DMS 273 treated with DMSO at 0.1 percent for 48 hours (cell line): ENCODE results near the gene MYOZ1.
A peak's percentile ranks its signal among the peaks of the same experiment; 100 is the strongest.

Experiments used
- DNase-seq: peaks from one replicate; lab custom pipeline; 2025; lab: John Stamatoyannopoulos, UW

The MYOZ1 gene

DNA sequence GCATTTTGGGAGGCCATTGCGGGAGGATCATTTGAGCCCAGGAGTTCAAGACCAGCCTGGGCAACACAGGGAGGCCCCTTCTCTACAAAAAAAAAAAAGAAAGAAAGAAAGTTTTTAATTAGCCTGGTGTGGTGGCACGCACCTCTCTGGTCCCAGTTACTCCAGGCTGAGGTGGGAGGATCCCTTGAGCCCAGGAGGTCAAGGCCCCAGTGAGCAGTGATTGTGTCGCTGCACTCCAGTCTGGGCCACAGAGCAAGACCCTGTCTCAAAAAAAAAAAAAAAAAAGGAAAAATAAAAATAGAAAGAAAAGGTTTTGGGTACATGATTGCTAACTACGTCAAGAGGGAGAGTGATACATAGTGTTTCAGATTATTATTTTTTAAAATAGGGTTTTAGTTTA lies 48.2 kb downstream of the MYOZ1 start:
- no peak for DNase-seq

DNA sequence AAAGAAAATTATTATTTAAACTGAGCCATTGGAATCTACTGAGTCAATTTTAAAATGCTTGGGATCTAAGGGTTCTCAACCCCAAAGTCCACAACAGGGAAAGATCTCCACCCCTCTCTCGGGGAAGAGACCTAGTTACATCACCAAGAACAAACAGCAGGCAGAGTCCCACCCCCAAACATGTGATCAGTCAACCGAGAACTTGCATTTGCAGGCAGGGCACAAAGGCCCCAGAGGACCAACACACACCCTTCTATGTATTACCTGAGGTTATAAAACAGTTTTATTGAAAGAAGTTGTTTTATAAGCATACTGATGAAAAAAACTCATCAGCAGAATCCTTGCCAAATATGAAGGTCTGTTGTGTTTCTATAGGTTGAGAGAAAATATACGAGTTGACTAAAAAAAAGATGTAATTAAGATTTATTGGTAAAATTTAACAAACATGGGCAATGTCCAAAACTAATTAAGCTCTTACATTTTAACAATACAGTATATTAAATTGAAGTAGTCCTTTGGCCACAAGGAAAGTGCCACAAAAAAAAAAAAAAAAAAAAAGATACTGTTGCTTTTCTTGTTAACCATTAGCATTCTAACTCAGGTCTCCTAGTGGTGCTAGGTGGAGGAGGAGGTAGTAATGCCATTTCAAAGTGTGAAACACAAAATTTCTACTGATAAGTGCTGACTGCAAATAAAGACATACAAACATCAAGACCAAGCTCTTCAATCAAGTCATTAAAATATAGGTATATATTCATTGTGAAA lies 49.2 kb downstream of the MYOZ1 start:
- peak; percentile 2 for DNase-seq

DNA sequence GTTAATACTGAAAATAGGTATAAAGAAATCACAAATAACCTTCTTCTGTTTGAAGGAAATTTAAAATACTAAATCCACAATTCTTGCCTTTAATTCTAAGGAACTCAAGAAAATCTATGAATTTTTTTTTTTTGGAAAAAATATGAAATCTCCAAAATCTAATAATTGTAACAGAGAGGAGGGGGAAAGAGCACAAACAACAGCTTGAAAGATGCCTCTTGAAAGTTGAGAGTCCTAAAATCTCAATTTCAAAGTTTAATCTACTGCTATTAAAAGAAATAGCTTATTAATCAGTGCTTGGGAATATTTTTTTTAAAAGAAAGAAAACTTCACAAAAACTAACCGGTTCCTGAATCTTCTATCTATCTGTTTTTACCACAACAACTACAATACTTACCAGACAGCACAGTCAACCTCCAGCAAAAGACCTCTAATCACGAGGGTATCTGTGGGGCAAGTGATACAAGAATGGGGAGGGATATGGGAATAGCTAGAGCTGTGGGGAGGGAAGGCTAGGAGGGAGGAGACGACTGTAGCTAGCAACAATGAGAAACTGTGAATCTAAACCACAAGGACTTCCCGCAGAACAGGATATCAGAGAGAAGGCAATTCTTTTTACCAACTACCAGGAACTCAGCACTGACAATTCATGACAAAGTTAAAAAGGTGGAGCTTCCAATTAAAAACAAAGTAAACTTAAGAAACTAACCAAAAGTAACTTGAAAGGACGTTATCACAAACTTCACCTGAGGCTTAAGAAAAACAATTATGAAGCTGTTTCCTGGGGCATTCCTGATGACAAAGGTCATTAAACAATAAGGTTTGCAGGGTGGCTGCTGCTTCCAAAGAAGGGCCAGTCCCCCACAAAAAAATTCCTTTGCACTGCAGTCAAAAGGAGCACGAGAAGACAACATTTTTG lies 50.1 kb downstream of the MYOZ1 start, which contains the start of gene USP54:
Gene USP54, minus strand, starts transcription at position 462 of the 919 bp plus-strand sequence. CDS start 15,684 bp downstream, outside the sequence.
- DNase-seq: no peak

DNA sequence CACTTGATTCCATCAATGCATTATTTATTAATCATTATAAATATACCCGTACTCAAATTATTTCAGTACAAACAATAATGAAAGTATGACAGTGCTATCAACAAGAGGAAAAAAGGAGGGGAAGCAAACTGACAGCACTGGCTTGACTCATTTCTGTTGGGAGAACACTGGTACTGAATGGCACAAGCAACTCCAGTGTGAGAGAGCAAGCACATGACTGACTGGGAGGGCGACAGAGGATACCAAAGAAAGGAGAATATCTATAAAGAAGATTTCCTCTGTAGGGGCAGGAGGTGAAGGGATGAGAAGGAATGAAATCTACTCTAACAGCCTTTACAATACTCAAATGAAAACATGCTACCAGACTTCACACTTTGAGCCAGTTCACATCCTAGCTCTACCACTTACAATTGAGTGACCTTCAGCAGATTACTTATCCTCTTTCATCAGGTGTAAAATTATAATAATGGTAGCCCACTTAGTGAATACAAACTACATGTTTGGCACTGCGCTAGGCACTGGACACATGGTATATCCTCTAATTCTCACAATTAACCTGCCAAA lies 51.6 kb downstream of the MYOZ1 start:
- no peak for DNase-seq

DNA sequence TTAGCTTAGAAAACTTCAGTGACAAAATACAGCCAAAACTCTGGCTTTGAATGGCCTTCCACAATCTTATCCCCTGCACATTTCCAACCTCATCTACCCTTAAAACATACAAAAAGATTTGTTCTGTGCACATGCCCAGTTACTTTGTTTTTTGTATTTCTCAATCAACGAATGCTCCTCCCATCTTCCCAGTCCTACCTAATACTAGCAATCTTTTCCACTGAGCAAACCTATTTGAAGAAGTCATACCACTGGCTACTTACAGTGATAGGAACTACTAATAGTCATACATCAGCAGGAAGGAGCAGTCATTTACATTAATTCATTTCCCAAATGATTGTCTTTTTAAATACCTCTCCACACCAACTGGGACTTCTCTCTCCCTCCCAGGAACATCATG lies 52.6 kb downstream of the MYOZ1 start:
- DNase-seq: no peak

DNA sequence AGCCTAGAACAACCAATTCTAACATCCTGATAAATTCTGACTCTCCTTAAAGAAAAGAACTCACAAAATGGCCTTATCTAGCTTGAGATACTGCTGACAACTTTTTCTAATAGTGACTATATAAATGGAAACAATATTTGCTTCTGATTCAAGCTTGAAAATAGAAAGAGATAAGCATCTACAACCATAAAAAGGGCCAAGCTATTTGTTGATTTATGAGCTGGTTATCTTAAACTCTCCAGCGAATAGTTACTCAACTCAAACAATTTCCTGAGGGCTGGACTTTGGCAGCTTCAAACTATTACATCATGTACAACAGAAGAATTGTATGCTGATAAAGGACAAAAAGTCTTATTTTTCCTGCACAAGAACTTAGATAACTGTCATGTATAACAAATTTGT lies 54.7 kb downstream of the MYOZ1 start:
- no peak for DNase-seq

DNA sequence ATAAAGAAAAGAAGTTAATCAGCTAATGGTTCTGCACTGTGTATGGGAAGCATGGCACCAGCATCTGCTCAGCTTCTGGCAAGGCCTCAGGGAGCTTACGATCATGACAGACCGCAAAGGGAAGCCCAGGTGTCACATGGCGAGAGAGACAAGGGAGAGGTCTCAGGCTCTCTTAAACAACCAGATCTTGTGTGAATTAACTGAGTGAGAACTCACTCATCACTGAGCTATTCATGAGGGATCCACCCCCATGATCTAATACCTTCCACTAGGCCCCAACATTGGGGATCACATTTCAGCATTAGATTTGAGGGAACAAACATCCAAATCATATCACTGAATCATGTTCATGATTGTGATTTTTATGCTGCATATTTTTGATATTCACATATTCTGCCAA lies 55.9 kb downstream of the MYOZ1 start:
- no peak for DNase-seq

DNA sequence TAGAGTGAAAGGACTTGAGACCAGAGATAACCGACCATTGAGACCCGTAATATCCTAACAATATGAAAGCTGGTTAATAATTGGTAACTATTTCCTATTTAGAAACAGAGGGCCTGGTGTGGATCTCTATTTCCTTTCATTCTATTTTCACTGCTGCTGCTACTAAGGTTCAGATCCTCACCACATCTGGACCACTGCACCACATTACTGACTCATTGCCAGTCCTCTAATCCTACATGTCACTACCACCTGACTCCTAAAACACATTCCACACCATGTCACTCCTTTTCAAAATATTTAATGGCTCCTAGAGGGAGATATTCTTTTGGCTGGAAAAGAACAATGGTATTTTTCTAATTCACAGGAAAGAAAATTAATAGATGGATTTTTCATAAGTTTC lies 56.5 kb downstream of the MYOZ1 start:
- no peak for DNase-seq

DNA sequence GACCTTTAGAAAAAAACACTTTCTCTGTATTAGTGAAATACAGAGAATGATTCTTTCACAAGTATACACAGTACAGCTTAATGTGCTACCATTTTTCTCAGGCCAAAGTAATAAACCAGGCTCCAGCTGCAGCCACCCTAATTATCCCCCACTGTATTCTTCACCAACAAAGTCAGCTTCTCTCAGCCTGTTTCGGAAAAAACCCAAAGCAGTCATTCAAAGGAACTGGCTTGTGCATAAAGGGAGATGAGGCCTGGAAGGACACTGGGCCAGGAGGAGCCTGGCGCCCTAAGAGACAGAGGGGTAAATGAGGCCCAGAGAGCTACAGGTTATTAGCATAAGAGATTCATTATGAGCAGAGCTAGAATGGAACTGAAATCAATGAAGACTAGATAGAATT lies 59.4 kb downstream of the MYOZ1 start:
- no peak for DNase-seq
